ENCODE data around the gene NDUFAF8.

DNA sequence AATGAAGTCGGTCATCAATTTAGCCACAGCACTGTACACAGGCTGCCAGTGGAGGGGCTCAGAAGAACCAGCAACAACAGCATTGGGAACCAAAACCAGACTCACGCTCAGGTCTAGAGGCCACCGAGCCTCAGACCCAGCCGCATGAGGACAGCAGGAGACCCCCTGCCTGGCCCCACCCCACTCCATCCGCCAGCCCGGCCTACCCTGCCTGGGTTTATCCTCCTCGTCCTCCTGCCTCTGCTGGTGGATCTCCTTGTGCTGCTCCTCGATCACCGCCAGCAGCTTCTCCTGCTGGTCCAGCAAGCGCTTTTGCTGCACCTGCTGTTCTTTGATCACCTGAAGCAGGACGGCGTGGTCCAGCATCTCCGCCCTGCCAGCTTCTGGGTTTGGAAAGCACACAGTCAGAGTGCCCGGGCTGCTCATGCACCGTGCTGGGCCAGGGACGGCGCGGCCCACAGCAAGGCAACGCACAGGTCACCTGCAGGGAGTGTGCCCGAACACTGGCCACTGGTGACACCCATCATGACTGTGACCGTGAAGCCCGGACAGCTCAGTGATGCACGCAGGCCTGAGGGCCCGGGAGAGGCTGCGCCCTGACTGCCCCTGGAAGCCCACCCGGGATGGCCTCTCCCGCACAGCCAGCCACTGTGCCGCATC lies 7.7 kb downstream of the NDUFAF8 start:
- TF ChIP-seq, protein P1, sequence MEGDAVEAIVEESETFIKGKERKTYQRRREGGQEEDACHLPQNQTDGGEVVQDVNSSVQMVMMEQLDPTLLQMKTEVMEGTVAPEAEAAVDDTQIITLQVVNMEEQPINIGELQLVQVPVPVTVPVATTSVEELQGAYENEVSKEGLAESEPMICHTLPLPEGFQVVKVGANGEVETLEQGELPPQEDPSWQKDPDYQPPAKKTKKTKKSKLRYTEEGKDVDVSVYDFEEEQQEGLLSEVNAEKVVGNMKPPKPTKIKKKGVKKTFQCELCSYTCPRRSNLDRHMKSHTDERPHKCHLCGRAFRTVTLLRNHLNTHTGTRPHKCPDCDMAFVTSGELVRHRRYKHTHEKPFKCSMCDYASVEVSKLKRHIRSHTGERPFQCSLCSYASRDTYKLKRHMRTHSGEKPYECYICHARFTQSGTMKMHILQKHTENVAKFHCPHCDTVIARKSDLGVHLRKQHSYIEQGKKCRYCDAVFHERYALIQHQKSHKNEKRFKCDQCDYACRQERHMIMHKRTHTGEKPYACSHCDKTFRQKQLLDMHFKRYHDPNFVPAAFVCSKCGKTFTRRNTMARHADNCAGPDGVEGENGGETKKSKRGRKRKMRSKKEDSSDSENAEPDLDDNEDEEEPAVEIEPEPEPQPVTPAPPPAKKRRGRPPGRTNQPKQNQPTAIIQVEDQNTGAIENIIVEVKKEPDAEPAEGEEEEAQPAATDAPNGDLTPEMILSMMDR (IDR thresholded peaks at IDR 0.05): no peak
- no peak for TF ChIP-seq POLR2A (IDR thresholded peaks at IDR 0.05)
